ENCODE measurements around the gene SYT7.
A peak's percentile ranks its signal among the peaks of the same experiment; 100 is the strongest.
"Not testable (repeated sequence)": the region's sequence is repeated elsewhere in the genome, so short reads cannot be mapped to it uniquely, and the experiment has no call there.

Gene SYT7, protein sequence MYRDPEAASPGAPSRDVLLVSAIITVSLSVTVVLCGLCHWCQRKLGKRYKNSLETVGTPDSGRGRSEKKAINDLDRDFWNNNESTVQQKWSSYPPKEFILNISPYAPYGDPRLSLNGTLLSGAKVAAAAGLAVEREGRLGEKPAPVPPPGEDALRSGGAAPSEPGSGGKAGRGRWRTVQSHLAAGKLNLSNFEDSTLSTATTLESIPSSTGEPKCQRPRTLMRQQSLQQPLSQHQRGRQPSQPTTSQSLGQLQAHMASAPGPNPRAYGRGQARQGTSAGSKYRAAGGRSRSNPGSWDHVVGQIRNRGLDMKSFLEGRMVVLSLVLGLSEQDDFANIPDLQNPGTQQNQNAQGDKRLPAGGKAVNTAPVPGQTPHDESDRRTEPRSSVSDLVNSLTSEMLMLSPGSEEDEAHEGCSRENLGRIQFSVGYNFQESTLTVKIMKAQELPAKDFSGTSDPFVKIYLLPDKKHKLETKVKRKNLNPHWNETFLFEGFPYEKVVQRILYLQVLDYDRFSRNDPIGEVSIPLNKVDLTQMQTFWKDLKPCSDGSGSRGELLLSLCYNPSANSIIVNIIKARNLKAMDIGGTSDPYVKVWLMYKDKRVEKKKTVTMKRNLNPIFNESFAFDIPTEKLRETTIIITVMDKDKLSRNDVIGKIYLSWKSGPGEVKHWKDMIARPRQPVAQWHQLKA

DNA sequence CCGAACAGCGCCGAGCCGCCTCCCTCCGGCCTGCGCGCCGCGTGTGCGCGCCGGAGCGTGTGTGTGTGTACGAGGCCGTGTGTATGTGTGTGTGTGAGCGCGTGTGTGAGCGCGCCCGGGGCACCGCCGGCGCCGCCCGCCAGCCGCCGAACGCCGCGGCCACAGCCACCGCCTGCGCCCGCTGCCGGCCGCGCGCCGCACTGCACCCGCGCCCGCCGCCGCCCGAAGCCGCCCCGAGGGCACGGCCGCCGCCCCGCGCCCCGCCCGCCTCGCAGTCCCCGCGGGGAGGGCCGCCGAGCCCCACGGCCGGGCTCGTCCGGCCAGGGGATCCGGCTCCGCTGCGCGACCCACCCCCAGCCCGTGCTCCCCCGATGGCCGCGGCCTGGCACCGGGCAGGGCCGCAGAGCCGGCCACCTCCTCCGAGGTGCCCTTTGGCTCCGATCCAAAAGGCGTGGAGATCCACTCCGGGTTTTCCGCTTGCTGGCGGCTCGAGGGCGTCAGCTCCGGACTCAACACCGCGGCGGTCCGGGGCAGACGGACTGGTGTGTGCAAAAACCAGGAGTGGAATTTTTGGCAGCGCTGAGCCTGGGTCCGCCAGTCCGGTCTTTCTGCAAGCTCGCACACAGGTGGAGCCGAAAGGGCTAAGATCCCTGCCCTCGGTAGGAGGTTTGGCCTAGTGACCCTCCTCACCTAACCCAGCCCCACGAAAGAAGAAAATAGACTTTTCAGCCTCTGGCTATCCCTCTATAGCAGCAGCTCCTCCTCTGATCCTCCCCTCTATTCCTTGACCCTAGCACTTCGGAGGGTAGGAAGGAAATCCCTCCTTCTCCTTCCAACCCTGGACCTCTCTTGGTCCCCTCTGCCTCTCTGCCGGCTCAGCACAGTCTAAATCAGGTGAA lies at the start of gene SYT7:
TSS of gene SYT7 (minus strand) at position 47 of the 899 bp plus-strand sequence. CDS start 256 bp downstream, outside the sequence.
- DNase-seq: peak; percentile 97

DNA sequence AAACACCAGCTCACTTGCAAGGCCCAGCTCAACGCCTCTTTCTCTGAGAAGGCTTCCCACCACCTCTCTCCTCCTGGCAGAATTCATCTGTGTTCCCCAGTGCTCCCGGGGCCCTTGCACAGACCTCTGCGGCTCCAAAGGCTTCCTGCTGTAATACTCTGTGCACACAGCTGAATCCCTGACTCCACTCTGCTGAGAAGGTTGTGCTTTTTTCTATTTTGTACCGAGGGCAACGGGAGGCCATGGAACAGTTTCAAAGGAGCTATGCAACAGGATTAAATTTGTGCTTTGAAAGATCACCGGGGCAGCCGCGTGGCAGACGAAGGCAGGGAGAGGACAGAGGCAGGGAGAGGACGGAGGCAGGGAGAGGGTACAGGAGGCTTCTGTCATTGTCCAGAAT lies 49.2 kb upstream of the SYT7 start:
- no peak for DNase-seq

DNA sequence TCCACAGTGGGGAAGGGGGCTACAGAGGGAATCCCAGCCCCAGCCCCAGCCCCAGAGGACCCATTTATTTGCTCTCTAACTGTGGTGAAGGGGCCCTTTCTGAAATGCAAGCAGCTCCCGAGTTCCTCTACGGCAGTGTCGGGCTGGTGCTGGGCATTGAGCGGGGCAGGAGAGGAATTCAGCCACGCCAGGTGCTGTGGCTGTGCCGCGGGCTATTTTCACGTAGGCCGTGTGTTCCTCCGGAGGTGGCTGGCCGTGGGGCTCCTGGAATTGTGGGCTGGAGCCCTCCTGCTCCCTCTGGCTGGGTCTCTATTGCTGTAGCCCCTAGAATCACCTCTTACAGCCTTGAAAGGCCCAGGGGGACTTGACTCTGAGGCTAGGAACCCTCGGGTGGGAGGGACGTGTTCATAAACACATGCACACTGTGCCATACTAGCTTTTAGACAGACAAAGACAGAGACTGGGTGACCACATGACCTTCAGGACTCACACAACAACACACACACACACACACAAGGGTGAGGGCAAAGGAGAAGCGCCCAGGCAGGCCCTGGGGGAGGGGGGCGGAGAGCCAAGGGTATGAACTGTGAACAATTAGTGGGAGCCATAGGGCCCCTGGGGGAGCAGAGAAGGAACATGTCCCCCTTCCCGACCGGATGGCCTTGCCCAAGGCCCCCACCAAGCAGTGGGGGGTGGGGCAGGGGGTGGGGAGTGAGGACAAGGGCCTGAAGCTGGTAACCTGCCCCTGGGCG lies 48.4 kb upstream of the SYT7 start:
- no peak for DNase-seq

DNA sequence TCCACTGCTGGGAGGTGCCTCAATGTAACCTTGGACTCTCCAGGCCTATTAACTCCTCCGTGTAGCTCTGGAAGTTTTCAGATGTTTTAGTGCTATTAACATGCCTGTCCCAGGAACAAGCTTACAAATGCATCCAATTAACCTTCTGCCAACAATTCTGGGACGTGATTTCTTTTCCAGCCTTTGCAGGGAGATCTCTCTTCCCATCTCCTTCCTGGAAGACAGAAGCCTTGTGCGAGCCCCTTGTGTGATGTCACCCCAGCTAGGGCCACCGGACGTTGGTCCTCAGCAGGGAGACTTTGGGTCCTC lies 47.7 kb upstream of the SYT7 start:
- DNase-seq: no peak

DNA sequence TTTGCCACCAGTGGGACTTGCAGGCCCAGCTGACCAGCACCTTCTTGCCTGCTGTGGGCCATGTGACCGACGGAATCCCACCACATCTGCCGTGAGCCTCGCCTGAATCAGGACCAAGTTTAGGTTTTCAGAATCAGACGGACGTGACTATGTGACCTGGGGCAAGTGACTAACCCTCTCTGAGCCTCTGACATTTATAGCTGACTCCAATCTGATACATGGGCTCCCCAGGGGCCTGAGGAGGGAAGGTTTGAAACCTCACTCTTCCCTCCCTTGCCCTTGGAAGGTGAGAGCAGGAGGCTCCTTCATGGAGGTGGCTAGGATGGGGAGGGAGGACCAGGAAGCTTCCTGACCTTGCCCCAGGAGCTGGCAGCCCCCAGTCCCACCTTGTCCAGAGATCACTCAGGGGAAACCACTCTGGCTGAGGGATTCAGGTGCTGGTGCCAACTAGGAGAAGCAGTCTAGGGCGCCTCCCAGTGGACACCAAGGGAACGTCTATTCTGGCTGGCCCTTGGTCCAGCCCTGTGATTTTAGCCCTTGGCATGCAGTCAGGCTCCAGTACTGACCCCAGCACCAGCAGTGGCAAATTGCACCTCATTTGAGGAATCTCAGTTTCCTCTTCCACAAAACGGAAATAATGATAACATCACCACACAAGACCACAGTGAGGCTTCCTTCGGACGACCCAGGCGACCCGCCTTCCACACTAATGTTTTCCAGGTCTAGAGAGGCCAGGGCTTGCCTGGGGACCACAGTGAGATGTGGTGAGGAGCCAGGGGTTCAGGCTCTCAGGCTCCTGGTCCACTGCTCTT lies 47.2 kb upstream of the SYT7 start:
- DNase-seq: peak; percentile 67

DNA sequence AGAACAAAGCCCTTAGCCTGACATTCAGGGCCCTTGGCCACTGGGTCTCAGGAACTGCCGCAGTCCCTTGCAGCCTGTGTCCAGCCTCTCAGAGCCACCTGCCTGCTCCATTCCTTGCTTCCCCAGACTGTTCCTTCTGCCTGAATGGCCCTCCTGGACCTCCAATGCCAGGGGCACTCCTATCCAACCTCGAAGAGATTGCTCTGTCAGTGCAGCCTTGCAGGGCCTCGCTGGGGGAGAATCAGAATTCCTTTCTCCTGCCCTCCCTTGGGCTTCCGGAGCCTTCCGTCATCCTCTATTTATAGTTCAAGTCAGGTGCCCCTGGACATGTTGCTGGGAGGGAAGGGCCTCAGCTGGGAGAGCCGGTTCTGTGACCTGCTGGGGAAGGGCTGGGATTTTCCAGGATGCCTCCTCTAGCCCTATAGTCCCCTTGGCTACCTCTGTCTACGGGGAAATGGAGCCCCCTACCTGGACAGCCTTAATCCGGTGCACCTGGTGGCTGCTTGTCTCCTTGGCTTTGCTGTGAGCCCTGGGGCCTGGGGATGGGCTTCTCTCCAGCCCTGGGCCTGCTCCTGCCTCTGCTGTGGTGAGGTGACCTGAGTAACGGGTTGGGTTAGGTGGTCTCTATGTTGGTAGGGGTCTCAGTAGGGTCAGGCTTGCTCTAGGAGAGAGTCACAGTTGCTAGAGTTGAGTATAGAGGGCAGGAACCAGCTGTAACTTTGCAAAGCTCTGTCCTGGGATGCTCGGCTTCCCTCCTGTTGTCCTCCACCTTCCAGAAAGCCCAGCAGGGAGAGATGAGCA lies 45.9 kb upstream of the SYT7 start:
- no peak for DNase-seq

DNA sequence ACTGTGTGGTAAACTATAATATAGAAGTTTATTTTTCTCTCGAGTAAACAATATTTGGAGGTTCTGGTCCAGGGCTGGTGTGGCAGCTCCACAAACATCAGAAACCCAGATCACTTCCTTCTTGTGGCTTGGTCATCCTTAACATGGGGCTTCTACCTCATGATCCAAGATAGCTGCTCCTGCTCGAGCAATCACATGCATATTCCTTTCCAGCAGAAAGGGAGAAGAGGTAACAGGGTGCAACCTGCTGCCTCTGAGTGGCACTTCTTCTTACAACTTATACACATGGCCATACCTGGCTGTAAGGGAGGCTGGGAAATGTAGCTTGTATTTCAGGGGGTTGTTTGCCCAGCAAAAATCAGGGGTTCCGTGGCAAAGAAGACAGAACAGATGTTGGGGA lies 44.6 kb upstream of the SYT7 start:
- no peak for DNase-seq

DNA sequence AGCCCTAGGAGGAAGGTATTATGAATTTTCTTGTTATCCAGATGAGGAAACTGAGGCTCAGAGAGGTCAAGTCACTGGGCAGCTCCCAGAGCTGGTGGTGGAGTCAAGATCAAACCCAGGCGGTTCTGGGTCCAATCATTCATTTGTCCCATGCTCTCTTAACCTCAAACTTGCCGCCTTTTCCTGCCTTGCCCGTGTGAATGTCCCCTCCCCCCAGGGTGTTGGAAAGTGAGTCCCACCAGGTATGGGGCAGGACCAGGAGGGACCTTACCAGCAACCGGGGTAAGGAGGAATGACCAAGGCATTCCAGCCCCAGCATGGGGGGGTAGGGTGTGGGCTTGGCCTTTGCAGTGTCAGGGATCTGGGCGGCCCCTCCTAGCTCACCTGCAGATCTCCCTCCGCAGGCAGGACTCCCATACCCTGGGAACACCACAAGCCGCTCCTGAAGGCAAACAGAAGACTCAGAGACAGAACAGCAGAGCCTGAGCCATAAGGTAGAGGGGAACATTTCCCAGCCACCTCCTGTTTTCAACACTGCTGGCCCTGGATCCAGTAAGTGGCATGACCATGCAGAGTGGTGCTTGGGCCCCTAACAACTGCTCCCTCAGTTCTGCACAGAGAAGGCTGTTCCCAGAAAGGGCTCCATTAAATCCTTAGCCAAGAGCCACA lies 41.2 kb upstream of the SYT7 start:
- no peak for DNase-seq

DNA sequence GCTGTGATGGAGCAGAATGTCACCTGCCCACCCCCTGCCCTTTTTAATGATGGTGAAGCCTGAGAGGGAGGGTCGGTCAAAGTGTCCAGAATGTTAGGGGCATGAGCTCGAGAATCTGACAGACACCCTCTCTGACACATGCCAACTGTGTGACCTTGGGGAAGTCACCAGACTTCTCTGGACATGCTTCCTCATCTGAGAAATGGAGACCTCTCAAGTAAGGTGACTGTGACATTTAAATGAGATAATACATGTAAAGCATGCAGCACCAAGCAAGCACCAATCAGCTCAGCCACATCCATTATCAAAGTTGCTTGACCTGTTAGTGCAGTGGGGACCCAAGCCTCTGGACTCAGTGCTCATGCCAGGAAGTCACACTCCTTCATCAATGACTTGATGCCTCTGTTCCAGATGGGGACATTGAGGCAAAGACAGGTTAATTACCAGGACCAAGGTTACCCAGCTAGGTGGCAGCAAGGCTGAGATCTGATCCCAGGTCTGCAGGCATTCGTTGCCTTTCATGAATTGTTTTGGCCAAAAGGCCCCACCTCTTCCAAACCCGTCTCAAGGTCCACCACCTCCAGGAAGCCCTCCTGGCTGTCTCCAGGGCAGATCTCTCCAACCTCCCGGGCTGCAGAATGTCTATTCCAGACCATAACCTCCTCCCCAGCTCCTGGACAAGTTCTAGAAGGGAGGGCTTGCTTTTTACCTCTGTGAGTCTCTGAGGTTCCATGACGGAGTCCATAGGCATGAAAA lies 38.8 kb upstream of the SYT7 start:
- no peak for DNase-seq

DNA sequence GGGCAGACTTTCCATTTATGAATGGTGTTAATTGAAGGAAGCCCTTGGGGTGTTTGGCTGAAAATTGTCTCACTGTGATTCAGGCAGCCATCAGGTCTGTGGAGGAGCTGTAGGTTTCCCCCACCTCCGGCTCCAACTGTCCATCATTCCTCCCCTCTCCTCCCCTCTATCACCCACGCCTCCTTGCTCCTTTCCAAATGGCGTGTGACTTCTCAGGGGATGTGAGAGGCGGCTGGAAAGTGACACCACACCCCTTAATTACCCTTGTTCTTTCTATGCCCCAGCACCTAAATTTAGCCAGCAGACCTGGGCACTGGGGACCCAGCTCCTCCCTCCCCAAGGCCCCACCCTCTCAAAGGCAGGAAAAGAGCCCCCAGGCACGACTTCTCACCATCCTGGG lies 38.1 kb upstream of the SYT7 start:
- no peak for DNase-seq

DNA sequence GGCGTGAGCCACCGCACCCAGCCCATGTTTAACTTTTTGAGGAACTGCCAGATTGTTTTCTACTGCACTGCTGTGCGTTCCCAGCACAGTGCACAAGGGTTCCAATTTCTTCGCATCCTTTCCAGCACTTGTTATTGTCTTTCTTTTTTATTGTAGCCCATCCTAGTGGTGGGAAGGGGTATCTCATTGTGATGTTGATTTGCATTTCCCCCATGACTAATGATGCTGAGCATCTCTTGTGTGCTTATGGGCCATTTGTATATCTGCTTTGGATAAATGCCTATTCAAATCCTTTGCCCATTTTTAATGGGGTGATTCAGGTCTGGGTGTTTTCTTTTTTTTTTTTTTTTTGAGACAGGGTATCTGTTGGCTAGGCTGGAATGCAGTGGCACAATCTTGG lies 36.6 kb upstream of the SYT7 start:
- DNase-seq: no peak

DNA sequence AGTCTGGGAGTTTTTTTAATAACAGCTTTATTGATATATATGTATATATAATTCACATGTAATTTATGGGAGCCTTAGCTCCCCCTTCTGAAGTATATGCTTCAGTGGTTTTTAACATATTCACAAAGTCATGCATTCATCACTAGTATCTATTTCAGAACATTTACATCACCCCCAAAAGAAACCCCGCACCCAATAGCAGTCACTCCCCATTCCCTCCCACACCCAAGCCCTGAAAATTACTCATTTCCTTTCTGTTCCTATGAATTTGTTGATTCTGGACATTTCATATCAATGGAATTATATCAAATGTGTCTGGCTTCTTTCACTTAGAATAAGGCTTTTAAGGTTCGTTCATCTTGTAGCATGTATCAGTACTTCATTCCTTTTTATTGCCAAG lies 35.6 kb upstream of the SYT7 start:
- no peak for DNase-seq

DNA sequence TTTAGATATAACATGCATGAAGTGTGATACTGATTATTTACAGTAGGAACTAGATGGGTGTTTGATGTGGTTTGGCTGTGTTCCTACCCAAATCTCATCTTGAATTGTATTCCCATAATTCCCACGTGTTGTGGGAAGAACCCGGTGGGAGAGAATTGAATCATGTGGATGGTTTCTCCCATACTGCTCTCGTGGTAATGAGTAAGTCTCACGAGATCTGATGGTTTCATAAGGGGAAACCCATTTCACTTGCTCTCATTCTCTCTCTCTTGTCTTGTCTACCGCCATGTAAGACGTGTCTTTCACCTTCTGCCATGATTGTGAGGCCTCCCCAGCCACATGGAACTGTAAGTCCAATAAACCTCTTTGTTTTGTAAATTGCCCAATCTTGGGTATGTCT lies 33.9 kb upstream of the SYT7 start:
- not testable (repeated sequence) for DNase-seq

DNA sequence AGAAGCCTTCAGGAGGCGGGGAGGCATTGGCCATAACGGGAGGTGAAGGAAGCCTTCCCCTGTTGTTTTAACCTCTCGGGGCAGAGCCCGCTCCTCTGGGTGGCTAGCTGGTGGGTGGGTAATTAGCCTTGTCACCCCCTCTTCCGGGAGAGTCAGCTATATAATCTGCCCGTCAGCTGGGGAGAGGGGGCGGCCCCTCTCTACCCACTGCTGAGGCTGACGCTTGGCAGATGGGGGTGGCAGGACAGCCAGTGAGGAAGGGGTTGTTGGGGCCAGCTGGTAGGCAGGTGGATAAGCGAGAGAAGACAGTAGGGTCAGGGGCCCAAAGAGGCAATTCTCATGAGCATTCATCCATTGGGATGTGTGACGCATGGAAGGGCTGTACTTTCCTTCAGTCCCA lies 33.0 kb upstream of the SYT7 start:
- no peak for DNase-seq

DNA sequence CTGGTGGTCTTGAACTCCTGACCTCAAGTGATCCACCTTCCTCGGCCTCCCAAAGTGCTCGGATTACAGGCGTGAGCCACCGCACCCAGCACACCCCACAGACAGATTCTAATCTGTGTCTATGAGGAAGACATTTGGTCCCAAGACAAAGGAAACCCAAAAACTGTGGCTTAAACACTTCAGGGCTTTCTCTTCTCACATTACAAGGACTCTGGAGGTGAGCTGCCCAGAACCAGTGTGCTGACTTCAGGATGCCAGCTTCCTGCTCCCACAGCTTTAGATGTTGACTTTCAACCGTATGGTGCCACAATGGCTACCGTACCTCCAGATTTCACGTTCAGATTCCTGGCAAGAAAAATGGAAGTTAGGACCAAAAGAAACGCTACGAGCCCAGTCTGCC lies 32.2 kb upstream of the SYT7 start:
- DNase-seq: no peak

DNA sequence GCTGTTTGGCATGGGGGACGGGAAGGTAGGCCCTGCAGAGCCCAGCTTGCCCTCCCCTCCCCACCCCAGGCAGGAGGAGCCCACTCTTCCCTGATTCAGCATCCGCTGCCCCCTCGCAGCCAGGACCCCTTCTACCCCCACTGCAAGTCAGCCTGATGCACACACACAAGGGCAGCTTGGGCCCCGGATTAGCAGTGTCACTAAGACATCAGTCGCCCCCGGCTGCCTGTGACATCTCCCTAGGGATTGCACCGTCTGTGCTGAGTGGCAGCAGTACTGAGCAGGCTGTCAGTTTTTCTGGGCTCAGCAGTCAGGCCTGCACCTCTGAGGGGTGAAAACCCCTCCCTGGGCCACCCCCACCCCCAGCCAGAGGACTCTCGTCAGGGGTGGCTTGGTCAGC lies 30.4 kb upstream of the SYT7 start:
- DNase-seq: no peak

DNA sequence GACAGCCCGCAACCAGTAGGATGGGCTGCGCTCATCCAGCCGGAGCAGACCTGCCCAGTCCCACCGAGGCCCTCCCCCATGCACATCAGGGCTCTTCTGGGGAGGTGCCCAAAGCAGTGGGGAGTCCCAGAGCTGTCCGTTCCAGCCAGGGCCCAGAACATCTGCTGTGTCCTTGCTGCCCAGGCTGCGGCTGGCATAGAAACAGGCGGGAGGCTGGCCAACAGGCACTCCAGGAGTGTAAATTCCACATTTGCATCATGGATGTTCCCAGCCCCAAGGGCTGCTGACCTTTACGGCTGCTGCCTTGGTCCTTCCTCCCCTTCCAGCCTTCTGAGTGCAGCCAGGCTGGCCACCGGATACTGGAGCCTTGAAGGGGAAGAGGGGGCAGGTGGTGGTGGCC lies 30.0 kb upstream of the SYT7 start:
- no peak for DNase-seq

DNA sequence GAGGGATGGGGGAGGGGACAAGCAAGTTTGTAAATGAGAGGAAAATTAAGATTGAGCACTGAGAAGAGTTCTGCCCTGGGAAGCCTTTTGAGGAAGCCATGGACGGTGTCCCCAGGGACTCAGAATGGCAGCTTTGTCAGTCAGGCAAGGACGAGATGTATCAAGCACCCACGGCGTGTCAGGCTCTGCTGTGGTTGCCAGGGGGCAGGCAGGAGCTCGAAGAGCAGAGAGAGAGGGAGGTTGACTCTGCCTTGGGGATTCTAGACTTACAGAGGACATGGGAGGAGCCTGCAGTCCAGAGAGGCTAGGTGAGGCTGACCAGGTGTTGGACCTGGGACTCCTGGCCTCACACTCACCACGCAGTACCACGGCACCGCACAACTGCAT lies 29.1 kb upstream of the SYT7 start:
- DNase-seq: no peak

DNA sequence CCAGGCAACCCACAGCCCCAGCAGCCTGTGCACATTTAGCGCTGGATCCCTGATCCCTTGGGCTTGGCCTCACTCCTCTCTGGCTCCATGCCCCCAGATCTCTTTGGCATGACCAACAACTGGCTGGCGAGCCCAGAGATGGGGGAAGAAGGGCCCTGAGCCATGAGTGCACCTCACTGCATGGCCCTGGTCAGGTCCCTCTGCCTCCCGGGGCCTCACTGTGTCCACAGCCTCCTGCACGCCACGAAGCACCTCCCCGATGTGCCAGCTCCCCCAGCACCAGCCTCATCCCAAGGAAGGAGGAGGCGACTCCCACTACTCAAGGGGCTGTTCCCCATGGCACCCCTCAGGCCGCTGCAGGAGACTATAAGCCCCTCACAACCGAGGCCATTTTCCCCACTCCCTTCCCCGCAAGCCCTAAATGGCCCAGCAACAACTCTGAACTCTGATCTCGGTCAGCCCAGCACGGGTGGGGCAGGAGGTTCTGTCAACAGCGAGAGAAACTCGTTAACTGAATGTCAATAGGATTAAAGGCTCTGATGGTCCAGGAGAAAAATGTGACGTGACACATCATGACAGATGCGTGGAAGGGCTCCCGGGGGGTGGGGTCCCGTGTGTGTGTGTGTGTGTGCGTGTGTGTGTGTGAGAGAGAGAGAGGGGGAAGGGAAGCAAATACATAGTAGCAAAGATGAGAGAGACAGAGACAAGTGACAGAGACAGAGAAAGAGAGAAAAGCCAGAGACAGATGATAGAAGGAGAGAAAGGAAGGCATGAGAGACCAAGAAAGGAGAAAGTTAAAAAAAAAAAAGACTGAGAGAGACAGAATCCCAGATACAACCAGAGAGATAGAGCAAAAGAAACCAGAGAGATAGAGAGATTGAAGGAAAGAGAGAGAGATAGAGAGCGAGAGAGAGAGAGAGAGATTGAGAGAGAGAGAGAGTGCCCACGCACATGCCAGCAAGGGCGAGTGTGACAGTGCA lies 28.4 kb upstream of the SYT7 start:
- no peak for DNase-seq
